ENCODE data around the gene TBL1XR1.

The TBL1XR1 gene

DNA sequence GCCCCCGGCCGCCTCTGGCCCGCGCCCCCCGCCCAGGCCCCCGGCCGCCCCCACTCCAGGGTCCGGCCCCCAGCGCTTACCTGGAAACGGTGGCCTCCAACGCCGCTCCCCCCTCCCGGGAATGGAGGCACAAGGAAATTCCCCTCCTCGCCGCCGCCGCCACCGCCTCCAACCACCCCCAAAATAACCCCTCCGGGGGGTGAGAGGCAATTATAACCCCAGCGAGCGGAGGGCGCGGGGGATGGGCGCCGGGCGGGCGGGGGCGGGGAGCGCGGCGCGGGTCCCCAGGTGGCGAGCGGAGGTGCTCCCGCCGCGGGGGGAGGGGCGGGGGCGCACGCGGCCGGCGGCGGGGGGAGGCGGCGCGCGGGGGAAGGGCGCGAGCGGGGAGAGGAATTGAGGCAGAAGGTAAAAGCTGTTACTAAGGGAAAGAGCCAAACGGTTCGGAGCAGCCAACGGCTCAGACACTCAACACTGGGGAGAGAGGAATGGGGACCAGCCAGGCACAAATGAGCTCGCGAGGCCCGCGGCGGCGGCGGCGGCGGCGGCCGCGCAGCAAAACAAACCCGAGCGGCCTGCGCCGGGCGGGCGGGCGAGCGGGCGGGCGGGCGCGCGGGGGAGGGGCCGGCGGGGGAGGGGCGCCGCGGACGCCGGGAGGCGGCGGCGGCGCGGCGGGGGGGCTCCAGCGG, at the start of gene TBL1XR1:
Gene TBL1XR1 (minus strand): TSS at position 442 of the 686 bp plus-strand sequence. CDS start 132,505 bp downstream, outside the sequence.
- in situ Hi-C loops (cut with MboI; ENCODE audit: low sequenced_read_pairs) = no loop called here

DNA sequence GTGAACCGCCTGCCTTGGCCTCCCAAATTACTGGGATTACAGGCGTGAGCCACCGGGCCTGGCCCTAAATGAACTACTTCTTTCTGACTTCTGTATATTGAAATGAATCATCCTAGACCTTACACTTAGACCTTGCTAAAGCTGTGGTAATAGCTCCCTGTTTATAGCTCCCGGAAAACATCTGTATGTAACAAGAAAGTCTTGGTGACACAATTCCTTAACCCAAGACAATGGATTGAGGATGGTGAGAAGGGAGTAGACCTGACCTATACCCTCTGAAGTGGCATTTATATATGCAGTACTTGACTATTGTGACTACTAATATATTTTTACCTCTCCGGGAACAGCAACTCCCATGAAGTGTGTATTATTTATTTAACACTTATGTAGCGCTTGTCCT, 48.0 kb upstream of the TBL1XR1 start:
- in situ Hi-C loops (cut with MboI; ENCODE audit: low sequenced_read_pairs) = no loop called here

DNA sequence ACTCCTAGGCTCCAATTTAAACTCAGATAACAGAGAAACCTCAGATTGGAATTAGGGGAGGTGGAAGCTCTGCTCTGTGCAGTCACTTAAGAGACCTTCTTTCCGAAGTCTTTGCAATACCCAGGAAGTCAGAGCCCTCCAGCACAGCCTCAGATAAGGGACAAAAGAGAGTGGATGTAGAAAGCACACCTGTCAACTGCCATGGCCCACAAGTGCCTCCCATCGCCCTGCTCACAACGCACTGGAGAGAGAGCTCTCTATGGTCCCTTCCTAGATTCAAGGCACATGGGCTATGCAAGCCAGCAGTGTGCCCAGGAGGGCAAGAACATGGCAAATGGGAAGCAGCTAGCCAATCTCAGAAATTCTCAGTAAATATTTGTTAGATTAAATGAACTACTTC, 47.3 kb upstream of the TBL1XR1 start:
- in situ Hi-C loops (cut with MboI; ENCODE audit: low sequenced_read_pairs) = no loop called here

GRCh38 chr3:177238686-177239216, 41.5 kb upstream of the TBL1XR1 start:
- in situ Hi-C loops (cut with MboI; ENCODE audit: low sequenced_read_pairs) = no loop called here

DNA sequence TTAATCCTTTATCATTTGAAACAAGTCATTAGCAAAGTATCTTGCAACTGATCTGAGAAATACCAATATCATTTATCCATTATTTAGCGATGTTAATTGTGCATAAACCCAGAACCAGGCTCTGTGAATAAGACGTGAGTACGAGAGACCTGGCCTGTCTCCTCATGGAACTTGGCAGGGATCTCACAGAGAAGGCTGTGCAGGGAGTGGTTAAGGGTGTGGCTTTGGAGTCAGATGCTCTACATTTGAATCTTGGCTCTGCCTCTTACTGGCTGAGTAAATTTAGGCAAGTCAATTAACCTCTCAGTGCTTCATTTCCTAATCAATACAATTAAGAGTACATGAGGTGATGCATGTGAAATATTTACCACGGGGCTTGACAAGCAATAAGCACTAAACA, 39.9 kb upstream of the TBL1XR1 start:
- in situ Hi-C loops (cut with MboI; ENCODE audit: low sequenced_read_pairs) = no loop called here

GRCh38 chr3:177236704-177237103, 39.4 kb upstream of the TBL1XR1 start:
- in situ Hi-C loops (cut with MboI; ENCODE audit: low sequenced_read_pairs) = no loop called here

DNA sequence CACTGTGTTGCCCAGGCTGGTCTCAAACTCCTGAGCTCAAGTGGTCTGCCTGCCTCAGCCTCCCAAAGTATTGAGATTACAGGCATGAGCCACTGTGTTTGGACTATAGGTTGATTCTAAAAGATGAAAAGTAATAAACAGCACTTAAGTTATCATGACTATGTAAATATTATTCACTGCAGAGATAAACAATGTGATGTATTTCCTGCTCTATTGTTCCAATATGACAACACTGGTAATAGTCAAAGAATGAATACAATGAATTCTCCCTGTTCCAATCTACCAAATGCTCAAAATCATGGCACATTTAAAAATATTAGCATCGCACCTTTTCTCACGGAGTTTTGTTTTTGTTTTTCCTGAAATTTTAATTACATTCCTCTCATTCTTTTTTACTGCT, 36.8 kb upstream of the TBL1XR1 start:
- in situ Hi-C loops (cut with MboI; ENCODE audit: low sequenced_read_pairs) = no loop called here

DNA sequence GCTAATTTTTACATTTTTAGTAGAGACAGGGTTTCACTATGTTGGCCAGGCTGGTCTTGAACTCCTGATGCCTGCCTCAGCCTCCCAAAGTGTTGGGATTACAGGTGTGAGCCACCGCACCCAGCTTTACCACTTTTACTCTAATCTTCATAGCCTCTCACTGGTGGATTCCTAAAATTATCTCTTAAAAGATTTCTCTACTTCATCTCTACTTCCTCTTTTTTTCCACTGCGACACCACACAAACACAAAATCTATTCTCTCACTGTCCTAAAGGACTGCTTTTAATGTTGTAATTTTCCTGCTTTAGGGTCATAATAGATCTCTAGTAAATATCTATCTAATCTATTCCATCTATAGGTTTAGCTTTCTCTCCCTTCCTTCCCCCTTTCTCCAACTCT, 34.0 kb upstream of the TBL1XR1 start:
- in situ Hi-C loops (cut with MboI; ENCODE audit: low sequenced_read_pairs) = no loop called here

DNA sequence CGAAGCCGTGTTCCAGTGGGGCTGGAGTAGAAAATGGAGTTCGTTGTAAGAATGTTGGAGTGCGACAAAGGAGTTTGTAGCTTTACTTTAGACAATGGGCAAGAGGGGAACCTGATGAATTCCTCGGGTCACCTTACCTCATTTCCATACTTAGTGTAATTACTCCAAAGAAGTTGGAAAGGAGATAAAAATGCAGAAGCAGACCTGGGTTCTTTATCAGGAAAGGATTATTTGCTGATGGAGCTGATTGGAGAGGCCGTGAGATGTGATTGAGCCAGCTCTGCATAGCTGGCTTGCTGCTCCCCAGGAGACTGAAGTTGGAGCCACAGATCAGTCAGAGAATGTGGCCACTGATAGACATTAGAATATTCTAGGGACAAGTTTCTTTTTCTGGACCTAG, 33.4 kb upstream of the TBL1XR1 start:
- in situ Hi-C loops (cut with MboI; ENCODE audit: low sequenced_read_pairs) = no loop called here

DNA sequence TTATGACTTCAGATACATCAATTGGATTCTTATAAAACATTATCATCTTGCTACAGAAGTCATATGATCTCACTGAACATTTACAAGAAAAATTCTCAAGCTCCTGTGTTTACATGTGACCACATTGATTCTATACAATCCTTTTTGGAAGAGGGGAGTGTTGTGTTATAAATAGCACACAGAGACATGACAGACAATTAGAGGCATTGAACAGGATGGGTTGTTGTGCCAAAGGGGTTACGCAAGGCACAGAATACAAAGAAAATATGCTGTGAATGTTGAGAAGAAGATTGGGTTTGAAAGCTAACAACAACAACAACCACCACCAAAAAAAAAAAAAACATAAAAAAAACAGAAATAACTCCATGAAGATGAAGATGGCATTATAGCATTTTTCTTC, 32.5 kb upstream of the TBL1XR1 start:
- in situ Hi-C loops (cut with MboI; ENCODE audit: low sequenced_read_pairs) = no loop called here

DNA sequence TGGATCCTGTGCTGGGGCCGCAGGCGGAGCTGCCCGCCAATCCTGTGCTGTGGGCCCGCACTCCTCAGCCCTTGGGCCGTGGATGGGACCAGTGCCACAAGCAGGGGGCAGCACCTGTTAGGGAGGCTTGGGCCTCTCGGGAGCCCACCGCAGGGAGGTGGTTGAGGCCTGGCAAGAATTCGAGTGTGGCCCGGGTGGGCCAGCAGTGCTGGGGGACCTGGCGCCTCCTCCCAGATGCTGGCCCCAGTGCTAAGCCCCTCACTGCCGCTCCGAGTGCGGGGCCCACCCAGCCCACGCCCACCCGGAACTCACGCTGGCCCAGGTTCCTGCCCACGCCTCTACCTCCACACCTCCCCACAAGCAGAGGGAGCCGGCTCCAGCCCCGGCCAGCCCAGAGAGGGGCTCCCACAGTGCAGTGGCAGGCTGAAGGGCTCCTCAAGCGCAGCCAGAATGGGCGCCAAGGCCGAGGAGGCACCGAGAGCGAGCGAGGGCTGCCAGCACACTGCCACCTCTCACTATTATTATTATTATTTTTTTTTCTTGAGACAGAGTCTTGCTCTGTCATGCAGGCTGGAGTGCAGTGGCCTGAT, 31.4 kb upstream of the TBL1XR1 start:
- in situ Hi-C loops (cut with MboI; ENCODE audit: low sequenced_read_pairs) = no loop called here

- in situ Hi-C loops (cut with MboI; ENCODE audit: low sequenced_read_pairs) = no loop called here
These were observed 27.1 kb upstream of the TBL1XR1 start for GRCh38 chr3:177224414-177224813.

- in situ Hi-C loops (cut with MboI; ENCODE audit: low sequenced_read_pairs) = no loop called here
These were observed 24.5 kb upstream of the TBL1XR1 start for GRCh38 chr3:177221744-177222143.

- in situ Hi-C loops (cut with MboI; ENCODE audit: low sequenced_read_pairs) = no loop called here
These were observed 23.1 kb upstream of the TBL1XR1 start for GRCh38 chr3:177220136-177220974.

- in situ Hi-C loops (cut with MboI; ENCODE audit: low sequenced_read_pairs) = no loop called here
These were observed 16.7 kb upstream of the TBL1XR1 start for GRCh38 chr3:177213801-177214535.

GRCh38 chr3:177212756-177213155, 15.5 kb upstream of the TBL1XR1 start:
- in situ Hi-C loops (cut with MboI; ENCODE audit: low sequenced_read_pairs) = no loop called here

DNA sequence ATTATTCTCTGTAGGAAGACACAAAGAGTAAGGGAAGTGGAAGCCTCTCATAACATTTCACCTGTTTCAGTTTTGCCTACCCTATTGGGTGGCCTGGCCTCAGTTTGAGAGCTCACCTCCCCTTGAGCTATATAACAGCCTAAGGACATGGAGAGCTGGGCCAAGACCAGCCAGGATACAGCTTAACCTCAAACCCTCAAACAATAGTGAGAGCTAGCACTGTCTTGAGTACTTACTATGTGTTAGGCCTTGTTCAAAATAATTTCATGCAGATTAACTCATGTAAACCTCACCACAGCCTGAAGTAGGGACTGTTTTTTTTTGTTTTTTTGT, 15.0 kb upstream of the TBL1XR1 start:
- in situ Hi-C loops (cut with MboI; ENCODE audit: low sequenced_read_pairs) = no loop called here

- in situ Hi-C loops (cut with MboI; ENCODE audit: low sequenced_read_pairs) = no loop called here
These were observed 14.4 kb upstream of the TBL1XR1 start for GRCh38 chr3:177211503-177212277.

DNA sequence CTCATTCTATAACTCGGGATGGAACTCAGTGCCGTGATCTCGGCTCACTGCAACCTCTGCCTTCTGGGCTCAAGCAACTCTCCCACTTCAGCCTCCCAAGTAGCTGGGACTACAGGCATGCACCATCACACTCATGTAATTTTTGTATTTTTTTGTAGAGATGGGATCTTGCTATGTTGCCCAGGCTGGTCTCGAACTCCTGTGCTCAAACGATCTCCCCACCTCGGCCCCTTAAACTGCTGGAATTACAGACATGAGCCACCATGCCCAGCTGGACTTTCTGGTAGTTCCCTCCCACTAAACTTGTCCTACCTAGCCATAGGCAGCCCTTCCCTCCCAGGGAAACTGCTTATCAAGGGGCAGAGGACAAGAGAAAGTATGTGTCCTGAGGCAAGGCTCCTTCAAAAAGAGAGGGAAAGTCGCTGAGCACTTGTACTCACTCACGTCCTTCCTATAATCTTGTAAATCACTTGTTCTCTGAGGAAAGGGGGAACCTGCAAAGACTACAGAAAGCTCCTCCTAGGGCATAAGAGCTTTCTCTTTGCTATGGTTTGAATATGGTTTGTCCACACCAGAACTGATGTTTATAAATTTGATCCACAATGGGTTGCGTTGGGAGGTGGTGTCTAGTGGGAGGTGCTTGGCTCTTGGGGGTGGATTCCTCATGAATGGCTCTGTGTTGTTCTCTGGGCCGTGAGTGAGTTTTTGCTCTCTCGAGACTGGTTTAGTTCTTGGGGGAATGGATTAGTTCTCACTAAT, 13.6 kb upstream of the TBL1XR1 start:
- in situ Hi-C loops (cut with MboI; ENCODE audit: low sequenced_read_pairs) = no loop called here

DNA sequence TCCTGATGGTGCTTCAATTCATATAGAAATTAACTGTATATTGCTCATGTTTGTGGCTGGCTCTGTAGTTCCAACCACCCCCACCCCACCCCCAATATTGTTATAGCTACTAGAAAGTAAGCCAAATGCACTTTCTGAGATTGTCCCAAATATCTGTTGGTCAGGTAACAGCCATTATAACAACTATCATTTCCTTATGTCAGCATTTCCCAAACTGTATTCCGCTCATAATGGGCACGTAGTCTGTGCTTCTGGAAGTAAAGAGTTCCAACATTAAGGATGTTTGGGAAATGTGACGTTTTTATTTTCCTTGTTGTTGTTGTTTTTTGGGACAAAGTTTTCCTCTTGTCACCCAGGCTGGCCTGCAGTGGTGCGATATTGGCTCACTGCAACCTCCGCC, 12.2 kb upstream of the TBL1XR1 start:
- in situ Hi-C loops (cut with MboI; ENCODE audit: low sequenced_read_pairs) = no loop called here

Measured in HL-60/S4 (cell line).